ENCODE results near the gene DNASE1L2. TPM values are rescaled to one million over a fixed set of nuclear protein-coding genes. Genes with fewer than 3 reads are reported as not detected.
"Not testable (repeated sequence)": the region's sequence is repeated elsewhere in the genome, so short reads cannot be mapped to it uniquely, and the experiment has no call there.

The DNASE1L2 gene
- total and polyA plus RNA-seq, 5 donors from 2014 or later: 0.37 TPM; not detected in 4

- ATAC-seq (ENCODE audit: low read depth in 2 of 2) (no peak), DNase-seq (no peak)
- peaks cover 35% of the 10 kb centered on the region for H3K36me3 Mint-ChIP-seq
- Histone ChIP-seq H3K36me3 (ENCODE audit: control insufficient read depth, insufficient read depth, low read length) (peaks cover 89% of the 10 kb centered on the region), H3K4me1 (ENCODE audit: control insufficient read depth, insufficient read depth, low read length, poor library complexity, severe bottlenecking) (peaks cover 6% of the 10 kb centered on the region), H3K27ac (ENCODE audit: insufficient read depth, low read length, poor library complexity, severe bottlenecking) (no peak overlapping the region), H3K4me3 (ENCODE audit: low read depth, low read length) (no peak overlapping the region), H3K27me3 (ENCODE audit: control insufficient read depth, insufficient read depth, low read length) (no peaks in the 10 kb centered on the region), H3K9me3 (ENCODE audit: control insufficient read depth in 2 of 2, low read length in 2 of 2) (no peaks in the 10 kb centered on the region)
- no peaks in the 10 kb centered on the region for H3K9me3 Mint-ChIP-seq
- H3K4me1 Mint-ChIP-seq: peaks cover 7 to 14% (median 12%) of the 10 kb centered on the region in 4 donors
- H3K27ac Mint-ChIP-seq: no peak overlapping the region
- no peak overlapping the region for H3K4me3 Mint-ChIP-seq
- H3K27me3 Mint-ChIP-seq: no peaks in the 10 kb centered on the region
These were observed 24.0 kb downstream of the DNASE1L2 start for GRCh38 chr16:2260250-2260649.

- Mint-ChIP-seq H3K4me3 (peak overlapping the region in 1 of 4 donors; percentile 38), H3K36me3 (peaks cover 19% of the 10 kb centered on the region), H3K4me1 (peaks cover 14 to 34% (median 30%) of the 10 kb centered on the region in 4 donors)
- not testable (repeated sequence) for ATAC-seq (ENCODE audit: low read depth in 2 of 2); H3K4me3 ChIP-seq (ENCODE audit: low read depth, low read length); H3K27me3 ChIP-seq (ENCODE audit: control insufficient read depth, insufficient read depth, low read length); H3K9me3 Mint-ChIP-seq; H3K27me3 Mint-ChIP-seq; H3K27ac Mint-ChIP-seq; H3K27ac ChIP-seq (ENCODE audit: insufficient read depth, low read length, poor library complexity, severe bottlenecking); DNase-seq; H3K9me3 ChIP-seq (ENCODE audit: control insufficient read depth in 2 of 2, low read length in 2 of 2)
- peaks cover 62% of the 10 kb centered on the region for H3K36me3 ChIP-seq (ENCODE audit: control insufficient read depth, insufficient read depth, low read length)
- peaks cover 18% of the 10 kb centered on the region for H3K4me1 ChIP-seq (ENCODE audit: control insufficient read depth, insufficient read depth, low read length, poor library complexity, severe bottlenecking)
These were observed 26.8 kb downstream of the DNASE1L2 start for GRCh38 chr16:2263026-2263425.

- DNase-seq: peak in 1 of 3 donors; percentile 46
- H3K36me3 Mint-ChIP-seq: peaks cover 14% of the 10 kb centered on the region
- H3K4me3 ChIP-seq (ENCODE audit: low read depth, low read length): peak overlapping the region; percentile 65
These were observed 30.6 kb downstream of the DNASE1L2 start for GRCh38 chr16:2266887-2267286.

GRCh38 chr16:2267505-2267912 lies 31.3 kb downstream of the DNASE1L2 start:
- Histone ChIP-seq H3K4me3 (ENCODE audit: low read depth, low read length) (peak overlapping the region; percentile 69), H3K4me1 (ENCODE audit: control insufficient read depth, insufficient read depth, low read length, poor library complexity, severe bottlenecking) (peaks cover 32% of the 10 kb centered on the region), H3K36me3 (ENCODE audit: control insufficient read depth, insufficient read depth, low read length) (peaks cover 23% of the 10 kb centered on the region), H3K27ac (ENCODE audit: insufficient read depth, low read length, poor library complexity, severe bottlenecking) (peak overlapping the region; percentile 95)
- Mint-ChIP-seq H3K4me3 (peak overlapping the region; percentile 95 to 98 (median 98)), H3K27ac (peak overlapping the region; percentile 96 to 99 (median 98)), H3K4me1 (peaks cover 11 to 47% (median 35%) of the 10 kb centered on the region in 4 donors)
- not testable (repeated sequence) for H3K9me3 ChIP-seq (ENCODE audit: control insufficient read depth in 2 of 2, low read length in 2 of 2); H3K9me3 Mint-ChIP-seq; H3K27me3 ChIP-seq (ENCODE audit: control insufficient read depth, insufficient read depth, low read length); H3K36me3 Mint-ChIP-seq; DNase-seq; H3K27me3 Mint-ChIP-seq
- peak; percentile 43 to 49 for ATAC-seq (ENCODE audit: low read depth in 2 of 2)

More at GRCh38 chr16:2266887-2267286, 30.6 kb downstream of the DNASE1L2 start:
- peak overlapping the region; percentile 95 for H3K27ac ChIP-seq (ENCODE audit: insufficient read depth, low read length, poor library complexity, severe bottlenecking)
- H3K27me3 Mint-ChIP-seq; H3K9me3 Mint-ChIP-seq; H3K9me3 ChIP-seq (ENCODE audit: control insufficient read depth in 2 of 2, low read length in 2 of 2); ATAC-seq (ENCODE audit: low read depth in 2 of 2); H3K27me3 ChIP-seq (ENCODE audit: control insufficient read depth, insufficient read depth, low read length): not testable (repeated sequence)
- Mint-ChIP-seq H3K27ac (peak overlapping the region; percentile 80 to 96 (median 91)), H3K4me1 (peaks cover 14 to 47% (median 36%) of the 10 kb centered on the region in 4 donors), H3K4me3 (peak overlapping the region; percentile 87 to 98 (median 96))
- peaks cover 29% of the 10 kb centered on the region for H3K36me3 ChIP-seq (ENCODE audit: control insufficient read depth, insufficient read depth, low read length)
- H3K4me1 ChIP-seq (ENCODE audit: control insufficient read depth, insufficient read depth, low read length, poor library complexity, severe bottlenecking): peaks cover 32% of the 10 kb centered on the region

GRCh38 chr16:2267913-2268666 lies 31.8 kb downstream of the DNASE1L2 start, which contains the start of gene RNPS1:
TSS of gene RNPS1 (minus strand) at chr16:2268126. CDS start at chr16:2264643, 3,483 bp downstream.
- Mint-ChIP-seq H3K27me3 (no peaks in the 10 kb centered on the region), H3K4me1 (peaks cover 7 to 47% (median 33%) of the 10 kb centered on the region in 4 donors), H3K27ac (peak within 1 kb of the TSS; percentile 96 to 99 (median 98)), H3K4me3 (peak within 1 kb of the TSS; percentile 95 to 98 (median 98)), H3K9me3 (no peaks in the 10 kb centered on the region), H3K36me3 (peaks cover 3% of the 10 kb centered on the region)
- ATAC-seq (ENCODE audit: low read depth in 2 of 2) (peak; percentile 79 to 84), DNase-seq (peak; percentile 94 to 97 (median 96))
- Histone ChIP-seq H3K4me1 (ENCODE audit: control insufficient read depth, insufficient read depth, low read length, poor library complexity, severe bottlenecking) (peaks cover 32% of the 10 kb centered on the region), H3K4me3 (ENCODE audit: low read depth, low read length) (peak within 1 kb of the TSS; percentile 69), H3K27me3 (ENCODE audit: control insufficient read depth, insufficient read depth, low read length) (no peaks in the 10 kb centered on the region), H3K36me3 (ENCODE audit: control insufficient read depth, insufficient read depth, low read length) (peaks cover 17% of the 10 kb centered on the region), H3K27ac (ENCODE audit: insufficient read depth, low read length, poor library complexity, severe bottlenecking) (peak within 1 kb of the TSS; percentile 95), H3K9me3 (ENCODE audit: control insufficient read depth in 2 of 2, low read length in 2 of 2) (no peaks in the 10 kb centered on the region)

- no peak overlapping the region for H3K4me3 ChIP-seq (ENCODE audit: low read depth, low read length)
- ATAC-seq (ENCODE audit: low read depth in 2 of 2) (no peak), DNase-seq (no peak)
- Mint-ChIP-seq H3K27me3 (no peaks in the 10 kb centered on the region), H3K27ac (peak overlapping the region in 1 of 3 donors; percentile 96), H3K4me3 (peak overlapping the region; percentile 9 to 98 (median 74)), H3K36me3 (no peaks in the 10 kb centered on the region), H3K9me3 (no peaks in the 10 kb centered on the region), H3K4me1 (peaks cover 7 to 38% (median 25%) of the 10 kb centered on the region in 4 donors)
- no peaks in the 10 kb centered on the region for H3K27me3 ChIP-seq (ENCODE audit: control insufficient read depth, insufficient read depth, low read length)
- H3K4me1 ChIP-seq (ENCODE audit: control insufficient read depth, insufficient read depth, low read length, poor library complexity, severe bottlenecking): peaks cover 28% of the 10 kb centered on the region
- no peaks in the 10 kb centered on the region for H3K9me3 ChIP-seq (ENCODE audit: control insufficient read depth in 2 of 2, low read length in 2 of 2)
- H3K27ac ChIP-seq (ENCODE audit: insufficient read depth, low read length, poor library complexity, severe bottlenecking): no peak overlapping the region
- no peaks in the 10 kb centered on the region for H3K36me3 ChIP-seq (ENCODE audit: control insufficient read depth, insufficient read depth, low read length)
These were observed 33.8 kb downstream of the DNASE1L2 start for GRCh38 chr16:2270070-2270462.

GRCh38 chr16:2270588-2271470 lies 34.6 kb downstream of the DNASE1L2 start:
- peaks cover 22% of the 10 kb centered on the region for H3K4me1 ChIP-seq (ENCODE audit: control insufficient read depth, insufficient read depth, low read length, poor library complexity, severe bottlenecking)
- H3K9me3 ChIP-seq (ENCODE audit: control insufficient read depth in 2 of 2, low read length in 2 of 2): no peaks in the 10 kb centered on the region
- Mint-ChIP-seq H3K27me3 (no peaks in the 10 kb centered on the region), H3K4me3 (peak overlapping the region in 2 of 4 donors; percentile 7 to 54), H3K9me3 (no peaks in the 10 kb centered on the region), H3K36me3 (no peaks in the 10 kb centered on the region), H3K4me1 (peaks cover 7 to 31% (median 19%) of the 10 kb centered on the region in 4 donors), H3K27ac (no peak overlapping the region)
- no peak overlapping the region for H3K4me3 ChIP-seq (ENCODE audit: low read depth, low read length)
- no peaks in the 10 kb centered on the region for H3K36me3 ChIP-seq (ENCODE audit: control insufficient read depth, insufficient read depth, low read length)
- ATAC-seq (ENCODE audit: low read depth in 2 of 2) (no peak), DNase-seq (no peak)
- no peak overlapping the region for H3K27ac ChIP-seq (ENCODE audit: insufficient read depth, low read length, poor library complexity, severe bottlenecking)
- no peaks in the 10 kb centered on the region for H3K27me3 ChIP-seq (ENCODE audit: control insufficient read depth, insufficient read depth, low read length)
